Endothelial cell of hepatic sinusoid (primary cell): ENCODE measurements around the gene PLEKHH3.

Experiments
- in situ Hi-C: cut with HindIII; loops from 2 replicates; pipeline ENCODE4 v1.10.0; 2017; ENCODE audit warnings: low sequenced_read_pairs

PLEKHH3 gene

GRCh38 chr17:42676424-42677011, at the start of gene PLEKHH3:
TSS of gene PLEKHH3 (minus strand) at chr17:42676994. CDS start at chr17:42676563, 431 bp downstream.
- in situ Hi-C loops = no loop called here

GRCh38 chr17:42725143-42725542, 48.3 kb upstream of the PLEKHH3 start:
- in situ Hi-C loops = no loop called here

- in situ Hi-C loops = no loop called here
Measured at GRCh38 chr17:42723636-42724035, 46.8 kb upstream of the PLEKHH3 start.

GRCh38 chr17:42720996-42721583, 44.3 kb upstream of the PLEKHH3 start:
- in situ Hi-C loops = no loop called here

- in situ Hi-C loops = no loop called here
Measured at GRCh38 chr17:42709561-42709960, 32.8 kb upstream of the PLEKHH3 start.

GRCh38 chr17:42708588-42708987, 31.8 kb upstream of the PLEKHH3 start:
- in situ Hi-C loops = no loop called here

GRCh38 chr17:42706732-42707131, 29.9 kb upstream of the PLEKHH3 start:
- in situ Hi-C loops = no loop called here

- in situ Hi-C loops = no loop called here
Measured at GRCh38 chr17:42704837-42705494, 28.2 kb upstream of the PLEKHH3 start.

- in situ Hi-C loops = no loop called here
Measured at GRCh38 chr17:42704490-42704836, 27.7 kb upstream of the PLEKHH3 start.

- in situ Hi-C loops = no loop called here
Measured at GRCh38 chr17:42702446-42702845, 25.7 kb upstream of the PLEKHH3 start.

GRCh38 chr17:42700586-42701289, 23.9 kb upstream of the PLEKHH3 start:
- in situ Hi-C loops = no loop called here

- in situ Hi-C loops = no loop called here
Measured at GRCh38 chr17:42699415-42699740, 22.6 kb upstream of the PLEKHH3 start.

- in situ Hi-C loops = no loop called here
Measured at GRCh38 chr17:42698736-42699414, 22.1 kb upstream of the PLEKHH3 start.

- in situ Hi-C loops = no loop called here
Measured at GRCh38 chr17:42697108-42697811, 20.5 kb upstream of the PLEKHH3 start.

GRCh38 chr17:42695500-42695899, 18.7 kb upstream of the PLEKHH3 start:
- in situ Hi-C loops = no loop called here

GRCh38 chr17:42694524-42694923, 17.7 kb upstream of the PLEKHH3 start:
- in situ Hi-C loops = no loop called here

- in situ Hi-C loops = no loop called here
Measured at GRCh38 chr17:42692489-42692888, 15.7 kb upstream of the PLEKHH3 start.

GRCh38 chr17:42691021-42691545, 14.3 kb upstream of the PLEKHH3 start:
- in situ Hi-C loops = no loop called here

GRCh38 chr17:42690596-42690995, 13.8 kb upstream of the PLEKHH3 start:
- in situ Hi-C loops = no loop called here

GRCh38 chr17:42687707-42688320, 11.0 kb upstream of the PLEKHH3 start:
- in situ Hi-C loops = loop anchor here (5.0 to 10.0 kb wide), 3 partner anchors 54 to 197 kb away; partner anchors contain the start of gene PSMC3IP
